ENCODE data around the gene MRPS15.
"Not testable (repeated sequence)": the region's sequence is repeated elsewhere in the genome, so short reads cannot be mapped to it uniquely, and the experiment has no call there.

DNA sequence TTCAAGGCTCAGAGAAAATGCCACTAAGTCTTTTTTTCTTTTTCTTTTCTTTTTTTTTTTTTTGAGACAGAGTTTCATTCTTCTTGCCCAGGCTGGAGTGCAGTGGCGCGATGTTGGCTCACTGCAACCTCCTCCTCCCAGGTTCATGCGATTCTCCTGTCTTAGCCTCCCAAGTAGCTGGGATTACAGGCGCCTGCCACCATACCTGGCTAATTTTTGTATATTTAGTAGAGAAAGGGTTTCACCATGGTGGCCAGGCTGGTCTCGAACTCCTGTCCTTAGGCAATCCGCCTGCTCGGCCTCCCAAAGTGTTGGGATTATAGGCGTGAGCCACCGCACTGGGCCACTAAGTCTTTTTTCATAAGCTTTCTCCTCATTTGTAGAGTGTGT is 23.1 kb upstream of the MRPS15 start:
- TF ChIP-seq, protein P1, sequence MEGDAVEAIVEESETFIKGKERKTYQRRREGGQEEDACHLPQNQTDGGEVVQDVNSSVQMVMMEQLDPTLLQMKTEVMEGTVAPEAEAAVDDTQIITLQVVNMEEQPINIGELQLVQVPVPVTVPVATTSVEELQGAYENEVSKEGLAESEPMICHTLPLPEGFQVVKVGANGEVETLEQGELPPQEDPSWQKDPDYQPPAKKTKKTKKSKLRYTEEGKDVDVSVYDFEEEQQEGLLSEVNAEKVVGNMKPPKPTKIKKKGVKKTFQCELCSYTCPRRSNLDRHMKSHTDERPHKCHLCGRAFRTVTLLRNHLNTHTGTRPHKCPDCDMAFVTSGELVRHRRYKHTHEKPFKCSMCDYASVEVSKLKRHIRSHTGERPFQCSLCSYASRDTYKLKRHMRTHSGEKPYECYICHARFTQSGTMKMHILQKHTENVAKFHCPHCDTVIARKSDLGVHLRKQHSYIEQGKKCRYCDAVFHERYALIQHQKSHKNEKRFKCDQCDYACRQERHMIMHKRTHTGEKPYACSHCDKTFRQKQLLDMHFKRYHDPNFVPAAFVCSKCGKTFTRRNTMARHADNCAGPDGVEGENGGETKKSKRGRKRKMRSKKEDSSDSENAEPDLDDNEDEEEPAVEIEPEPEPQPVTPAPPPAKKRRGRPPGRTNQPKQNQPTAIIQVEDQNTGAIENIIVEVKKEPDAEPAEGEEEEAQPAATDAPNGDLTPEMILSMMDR (conservative IDR thresholded peaks at IDR 0.05; ENCODE audit: low read depth, low read length), result not testable (repeated sequence)
- not testable (repeated sequence) for TF ChIP-seq EZH2 (IDR thresholded peaks at IDR 0.05; ENCODE audit: low read length, unreplicated experiment)
